Limb (tissue), 2 donors: ENCODE data around the gene PNN.
"Not testable (repeated sequence)": the region's sequence is repeated elsewhere in the genome, so short reads cannot be mapped to it uniquely, and the experiment has no call there.

Source experiments
- DNase-seq, 2 donors: peaks; one replicate each; pipeline ENCODE4 v3.0.0-alpha.2; 2016; ENCODE audit errors: extremely low spot score in 2 of 2

PNN gene

DNA sequence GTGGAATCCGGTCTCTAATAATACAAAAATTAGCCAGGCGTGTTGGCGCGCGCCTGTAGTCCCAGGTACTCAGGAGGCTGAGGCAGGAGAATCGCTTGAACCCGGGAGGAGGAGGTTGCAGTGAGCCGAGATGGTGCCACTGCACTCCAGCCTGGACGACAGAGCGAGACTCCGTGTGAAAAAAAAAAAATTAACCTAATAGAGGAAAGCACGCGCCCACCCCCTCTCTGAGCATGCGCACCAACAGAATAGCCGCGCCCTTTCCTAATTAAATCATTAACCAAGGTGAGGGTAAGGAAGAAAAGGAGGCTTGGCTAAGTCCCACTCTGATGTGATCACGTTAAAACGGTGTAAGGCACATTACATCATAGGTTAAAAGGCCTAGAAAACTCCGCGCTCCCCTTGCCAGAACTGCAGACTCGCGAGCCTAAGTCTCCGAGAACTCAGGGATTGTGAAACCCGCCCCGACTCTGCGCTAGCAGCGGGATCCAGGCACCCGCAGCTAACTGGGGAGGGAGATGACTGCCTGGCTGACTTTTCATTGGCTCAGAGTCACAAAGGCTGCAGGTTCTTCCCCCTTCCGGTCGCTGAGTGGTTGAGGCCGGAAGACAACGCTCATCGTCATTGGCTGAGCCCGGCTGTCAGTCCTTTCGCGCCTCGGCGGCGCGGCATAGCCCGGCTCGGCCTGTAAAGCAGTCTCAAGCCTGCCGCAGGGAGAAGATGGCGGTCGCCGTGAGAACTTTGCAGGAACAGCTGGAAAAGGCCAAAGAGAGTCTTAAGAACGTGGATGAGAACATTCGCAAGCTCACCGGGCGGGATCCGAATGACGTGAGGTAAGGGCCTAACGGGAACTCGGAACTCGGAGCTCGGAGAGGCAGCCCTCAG is at the start of gene PNN:
TSS of gene PNN (plus strand) at position 695 of the 885 bp plus-strand sequence. CDS start at position 721, 26 bp downstream.
- DNase-seq = peak; percentile 96 to 99

DNA sequence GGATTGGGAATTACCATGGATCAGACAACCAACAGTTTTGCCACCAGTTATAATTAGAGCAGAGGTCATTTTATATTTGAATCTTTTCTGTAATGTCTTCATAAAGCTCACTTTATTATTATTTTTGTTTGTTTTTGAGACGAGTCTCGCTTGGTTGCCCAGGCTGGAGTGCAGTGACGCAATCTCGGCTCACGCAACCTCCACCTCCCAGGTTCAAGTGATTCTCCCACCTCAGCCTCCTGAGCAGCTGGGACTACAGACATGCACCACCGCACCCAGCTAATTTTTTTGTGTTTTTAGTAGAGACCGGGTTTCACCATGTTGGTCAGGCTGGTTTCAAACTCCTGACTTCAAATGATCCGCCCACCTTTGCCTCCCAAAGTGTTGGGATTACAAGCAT is 37.2 kb upstream of the PNN start:
- DNase-seq = not testable (repeated sequence)

DNA sequence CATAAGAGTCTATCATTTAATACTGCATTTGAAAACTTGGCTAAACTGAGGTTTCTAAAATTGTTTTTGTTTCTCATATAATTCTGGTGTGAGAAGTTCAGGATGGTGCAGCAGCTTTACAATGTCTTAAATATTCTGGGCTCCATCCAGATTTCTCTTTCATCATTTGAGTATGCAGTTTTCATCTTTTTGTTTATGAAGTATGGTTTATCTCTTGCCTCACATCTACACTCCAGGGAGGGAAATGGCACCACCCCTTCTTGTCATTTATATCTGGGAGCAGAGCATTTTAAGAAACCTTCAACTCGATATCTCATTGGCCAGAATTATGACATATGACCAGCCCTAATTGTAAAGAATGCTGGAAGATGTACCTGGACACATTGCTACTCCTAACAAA is 36.6 kb upstream of the PNN start:
- no peak for DNase-seq

DNA sequence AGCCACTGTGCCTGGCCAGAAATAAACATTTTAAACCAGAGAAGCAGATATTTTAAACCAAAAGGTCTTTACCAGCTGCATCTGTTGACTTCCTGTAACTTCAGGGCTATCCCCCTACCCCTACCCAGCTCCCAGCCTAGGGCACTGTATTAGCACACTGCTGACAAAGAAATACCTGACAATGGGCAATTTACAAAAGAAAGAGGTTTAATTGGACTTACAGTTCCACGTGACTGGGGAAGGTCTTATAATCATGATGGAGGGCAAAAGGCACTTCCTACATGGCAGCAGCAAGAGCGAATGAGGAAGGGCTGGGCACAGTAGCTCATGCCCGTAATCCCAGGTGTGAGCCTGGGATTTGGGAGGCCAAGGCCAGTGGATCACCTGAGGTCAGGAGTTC is 34.9 kb upstream of the PNN start:
- no peak for DNase-seq

DNA sequence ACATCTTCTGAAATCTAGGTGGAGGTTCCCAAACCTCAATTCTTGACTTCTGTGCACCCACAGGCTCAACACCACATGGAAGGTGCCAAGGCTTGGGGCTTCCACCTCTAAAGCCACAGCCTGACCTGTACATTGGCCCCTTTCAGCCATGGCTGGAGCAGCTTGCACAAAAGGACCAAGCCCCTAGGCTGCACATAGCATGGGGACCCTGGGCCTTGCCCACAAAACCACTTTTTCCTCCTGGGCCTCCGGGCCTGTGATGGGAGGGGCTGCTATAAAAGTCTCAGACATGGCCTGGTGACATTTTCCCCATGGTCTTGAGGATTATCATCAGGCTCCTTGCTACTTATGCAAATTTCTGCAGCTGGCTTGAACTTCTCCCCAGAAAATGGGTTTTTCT is 33.4 kb upstream of the PNN start:
- not testable (repeated sequence) for DNase-seq

DNA sequence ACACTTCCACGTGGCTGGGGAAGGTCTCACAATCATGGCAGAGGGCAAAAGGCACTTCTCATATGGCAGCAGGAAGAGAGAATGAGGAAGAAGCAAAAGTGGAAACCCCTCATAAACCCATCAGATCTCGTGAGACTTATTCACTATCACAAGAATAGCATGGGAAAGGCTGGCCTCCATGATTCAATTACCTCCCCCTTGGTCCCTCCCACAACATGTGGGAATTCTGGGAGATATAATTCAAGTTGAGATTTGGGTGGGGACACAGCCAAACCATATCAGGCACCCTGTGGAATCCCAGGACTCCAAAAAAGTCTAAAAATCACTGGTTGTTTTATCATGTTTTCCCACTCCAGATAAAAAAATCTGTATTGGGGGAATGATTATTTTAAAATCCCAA is 31.8 kb upstream of the PNN start:
- not testable (repeated sequence) for DNase-seq

DNA sequence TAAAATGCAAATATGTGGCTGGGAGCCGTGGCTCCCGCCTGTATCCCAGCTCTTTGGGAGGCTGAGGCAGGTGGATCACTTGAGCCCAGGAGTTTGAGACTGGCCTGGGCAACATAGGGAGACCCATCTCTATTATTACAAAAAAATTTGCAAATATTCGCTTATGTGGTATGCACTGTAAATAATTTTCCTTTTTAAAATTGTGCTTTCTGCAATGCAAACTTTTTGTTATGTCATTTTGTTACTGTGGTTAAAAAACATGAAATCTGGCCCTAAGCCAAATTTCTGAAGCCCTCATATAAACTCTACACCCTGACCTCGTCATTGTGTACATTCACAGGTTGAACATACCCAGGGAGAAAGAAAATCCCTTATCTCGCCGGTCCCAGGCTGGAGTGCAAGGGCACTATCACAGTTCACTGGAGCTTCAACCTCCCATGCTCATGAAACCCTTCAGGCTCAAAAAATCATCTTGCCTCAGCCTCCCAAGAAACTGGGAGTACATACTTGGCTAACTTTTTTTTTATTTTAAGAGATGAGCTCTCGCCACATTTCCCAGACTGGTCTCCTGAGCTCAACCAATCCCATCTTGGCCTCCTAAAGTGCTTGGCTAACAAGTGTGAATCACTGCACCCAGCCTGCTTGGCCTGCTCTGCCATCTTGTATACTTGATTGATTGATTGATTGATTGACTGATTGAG is 29.6 kb upstream of the PNN start:
- no peak for DNase-seq

DNA sequence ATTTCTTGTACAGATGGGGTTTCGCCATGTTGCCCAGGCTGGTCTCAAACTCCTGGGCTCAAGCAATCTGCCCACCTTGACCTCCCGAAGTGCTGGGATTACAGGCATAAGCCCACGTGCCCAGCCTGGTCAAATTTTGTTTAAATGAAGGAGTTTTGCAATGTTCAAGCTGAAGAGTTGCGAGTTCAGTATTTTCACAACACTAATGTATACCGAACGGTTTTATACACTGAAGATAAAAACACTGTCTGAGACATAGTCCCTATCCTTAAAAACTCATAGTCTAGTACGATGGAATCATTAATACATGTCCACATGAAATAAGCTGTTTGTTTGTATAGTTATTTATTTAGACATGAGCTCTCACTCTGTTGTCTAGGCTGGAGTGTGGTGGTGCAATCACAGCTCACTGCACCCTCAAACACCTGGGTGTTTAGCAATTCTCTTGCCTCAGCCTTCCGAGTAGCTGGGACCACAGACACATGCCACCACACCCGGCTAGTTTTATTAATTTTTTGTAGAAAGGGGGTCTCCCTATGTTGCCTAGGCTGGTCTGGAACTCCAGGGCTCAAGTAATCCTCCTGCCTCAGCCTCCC is 20.4 kb upstream of the PNN start:
- DNase-seq = no peak

DNA sequence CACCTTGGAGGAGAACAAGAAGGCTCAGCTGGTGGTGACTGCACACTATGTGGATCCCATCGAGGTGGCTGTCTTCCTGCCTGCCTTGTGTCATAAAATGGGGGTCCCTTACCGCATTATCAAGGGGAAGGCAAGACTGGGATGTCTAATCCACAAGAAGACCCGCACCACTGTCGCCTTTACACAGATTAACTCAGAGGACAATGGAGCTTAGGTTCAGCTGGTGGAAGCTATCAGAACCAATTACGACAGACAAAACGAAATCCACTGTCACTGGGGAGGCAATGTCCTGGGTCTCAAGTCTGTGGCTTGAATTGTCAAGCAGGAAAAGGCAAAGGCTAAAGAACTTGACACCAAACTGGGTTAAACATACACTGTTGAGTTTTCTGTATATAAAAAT is 17.6 kb upstream of the PNN start:
- no peak for DNase-seq

DNA sequence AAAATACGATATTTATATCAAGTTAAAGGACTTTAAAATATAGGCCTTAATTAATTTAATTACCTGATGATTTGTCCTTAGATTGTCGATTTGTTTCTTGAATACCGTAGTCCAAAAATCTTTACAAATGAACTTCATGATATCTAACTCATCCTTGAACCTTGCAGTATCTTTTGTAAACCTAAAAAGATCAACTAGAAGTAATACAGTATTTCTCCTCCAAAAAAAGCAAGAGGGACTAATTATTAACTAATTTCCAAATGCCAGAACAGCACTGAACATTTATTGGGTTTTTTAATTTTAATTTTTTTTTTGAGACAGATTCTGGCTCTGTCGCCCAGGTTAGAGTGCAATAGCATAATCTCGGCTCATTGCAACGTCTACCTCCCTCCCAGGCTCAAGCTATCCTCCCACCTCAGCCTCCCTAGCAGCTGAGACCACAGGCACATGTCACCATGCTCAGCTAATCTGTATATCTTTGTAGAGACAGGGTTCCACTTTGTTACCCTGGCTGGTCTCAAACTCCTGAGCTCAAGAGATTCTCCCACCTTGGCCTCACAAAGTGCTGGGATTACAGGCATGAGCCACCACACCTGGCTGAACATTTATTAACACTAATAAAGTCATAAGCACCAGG is 16.7 kb upstream of the PNN start:
- DNase-seq = no peak

DNA sequence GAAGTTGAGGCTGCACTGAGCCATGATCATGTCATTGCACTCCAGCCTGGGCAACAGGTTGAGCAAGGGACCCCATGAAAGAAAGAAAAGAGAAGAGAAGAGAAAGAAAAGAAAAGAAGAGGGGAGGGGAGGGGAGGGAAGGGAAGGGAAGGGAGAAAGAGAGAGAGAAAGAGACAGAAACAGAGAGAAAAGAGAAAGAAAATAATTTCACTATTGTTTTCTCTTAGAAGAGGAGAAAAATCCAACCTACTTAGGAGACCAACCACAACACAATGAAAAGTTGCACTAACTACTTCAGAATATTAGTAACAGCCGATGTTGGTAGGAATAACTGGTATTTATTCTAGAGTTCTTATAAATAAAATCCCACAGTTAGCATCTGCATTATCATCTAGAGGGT is 14.6 kb upstream of the PNN start:
- DNase-seq = no peak

DNA sequence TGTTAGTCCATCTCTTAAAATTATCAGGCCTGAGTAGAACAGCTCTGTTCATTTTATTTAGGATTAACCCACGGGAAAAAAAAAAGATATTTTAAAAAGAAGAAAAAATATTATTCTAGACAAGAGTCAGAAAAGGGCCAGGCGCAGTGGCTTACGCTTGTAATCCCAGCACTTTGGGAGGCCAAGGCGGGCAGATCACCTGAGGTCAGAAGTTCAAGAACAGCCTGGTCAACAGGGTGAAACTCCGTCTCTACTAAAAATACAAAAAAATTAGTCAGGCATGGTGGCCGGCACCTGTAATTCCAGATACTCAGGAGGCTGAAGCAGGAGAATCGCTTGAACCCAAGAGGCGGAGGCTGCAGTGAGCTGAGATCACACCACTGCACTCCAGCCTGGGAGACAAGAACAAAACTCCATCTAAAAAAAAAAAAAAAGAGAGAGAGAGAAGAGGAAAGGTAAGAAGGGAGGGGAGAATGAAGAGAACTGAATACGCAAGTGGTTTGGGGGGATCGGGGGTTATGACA is 7.2 kb upstream of the PNN start:
- DNase-seq = not testable (repeated sequence)

DNA sequence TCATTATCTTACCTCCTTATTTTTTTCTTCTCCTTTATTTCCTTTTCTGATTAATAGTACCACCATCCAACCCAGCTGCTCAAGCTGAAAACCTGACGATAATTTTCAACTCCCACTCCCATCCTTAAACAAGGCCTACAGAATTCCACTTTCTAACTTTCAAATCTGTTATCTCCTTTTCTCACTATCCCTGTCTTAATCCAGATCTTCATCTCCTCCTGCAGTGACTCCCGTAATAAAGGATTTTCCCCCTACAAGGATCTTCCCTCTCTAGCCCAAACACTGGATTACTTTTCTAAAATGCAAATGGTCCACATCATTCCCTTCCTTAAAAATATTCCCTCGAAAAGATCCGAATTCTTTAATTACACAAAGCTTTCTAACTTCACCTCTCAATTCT is 6.5 kb upstream of the PNN start:
- no peak for DNase-seq

DNA sequence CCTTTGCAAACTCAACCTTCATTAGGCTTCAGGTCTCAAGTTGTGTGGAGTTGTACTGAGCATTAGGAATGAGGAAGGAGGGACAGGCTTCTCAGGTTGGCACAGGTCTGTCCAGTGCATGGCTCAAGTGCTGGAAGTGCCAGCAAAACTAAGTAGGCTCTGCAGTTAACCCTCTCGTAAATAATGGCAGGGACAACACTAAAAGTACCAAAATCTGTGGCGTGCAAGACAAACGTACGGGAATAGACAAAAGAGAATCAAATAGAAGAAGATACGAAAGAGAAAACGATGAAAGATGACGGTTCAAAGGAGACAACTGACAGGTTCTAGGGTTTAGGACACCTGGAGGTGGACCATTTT is 5.5 kb upstream of the PNN start:
- no peak for DNase-seq

DNA sequence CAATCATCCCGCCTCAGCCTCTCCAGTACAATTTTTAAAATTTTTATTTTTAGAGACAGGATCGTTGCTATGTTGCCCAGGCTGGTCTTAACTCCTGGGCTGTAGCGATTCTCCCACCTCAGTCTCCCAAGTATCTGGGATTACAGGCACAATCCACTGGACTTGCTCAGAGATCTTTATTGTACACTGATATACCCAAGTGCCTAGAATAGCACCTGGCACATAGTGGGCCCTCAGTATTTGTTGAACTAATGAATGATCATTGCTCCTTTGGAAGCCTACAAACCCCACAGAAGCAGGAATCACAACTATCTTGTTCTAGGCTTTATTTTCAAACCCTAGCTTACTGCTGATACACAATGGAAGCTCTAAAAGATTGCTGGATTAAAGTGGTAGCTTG is 1.9 kb upstream of the PNN start:
- DNase-seq = no peak

DNA sequence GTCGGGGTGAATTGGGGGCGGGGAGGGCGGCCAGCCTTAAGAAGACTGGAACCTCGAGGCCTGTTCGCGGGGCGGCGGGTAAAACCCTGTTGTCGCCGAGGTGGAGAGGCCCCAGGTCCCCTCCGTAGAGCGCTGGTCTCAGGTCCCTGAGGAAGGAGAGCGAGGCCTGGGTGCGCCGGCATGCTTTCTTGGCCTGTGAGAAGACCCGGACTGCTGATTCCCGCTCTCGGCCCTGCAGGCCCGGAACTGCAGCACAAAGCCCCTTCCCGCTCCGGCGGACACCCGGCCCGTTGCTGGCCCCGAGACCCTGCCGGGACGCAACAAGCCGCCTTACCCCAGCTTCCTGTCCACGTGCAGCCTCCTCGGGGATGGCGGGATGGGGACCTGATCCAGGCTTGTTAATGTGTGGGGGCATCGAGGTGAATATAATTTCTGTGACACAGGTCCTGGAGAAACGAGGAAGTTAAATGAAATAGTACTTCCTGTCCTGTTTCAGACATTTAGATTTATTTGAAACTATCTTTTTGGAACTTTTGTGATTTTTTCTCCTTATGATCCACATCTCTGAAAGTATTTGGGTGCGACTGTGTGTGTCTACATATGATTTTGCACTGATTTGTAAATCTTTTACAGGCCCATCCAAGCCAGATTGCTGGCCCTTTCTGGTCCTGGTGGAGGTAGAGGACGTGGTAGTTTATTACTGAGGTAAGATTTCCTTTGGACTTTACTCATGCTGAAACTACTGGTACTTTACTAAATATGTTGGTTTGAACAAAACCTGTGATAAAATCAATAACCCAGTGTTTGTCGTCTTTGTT is 600 bp downstream of the PNN start:
- DNase-seq = no peak

DNA sequence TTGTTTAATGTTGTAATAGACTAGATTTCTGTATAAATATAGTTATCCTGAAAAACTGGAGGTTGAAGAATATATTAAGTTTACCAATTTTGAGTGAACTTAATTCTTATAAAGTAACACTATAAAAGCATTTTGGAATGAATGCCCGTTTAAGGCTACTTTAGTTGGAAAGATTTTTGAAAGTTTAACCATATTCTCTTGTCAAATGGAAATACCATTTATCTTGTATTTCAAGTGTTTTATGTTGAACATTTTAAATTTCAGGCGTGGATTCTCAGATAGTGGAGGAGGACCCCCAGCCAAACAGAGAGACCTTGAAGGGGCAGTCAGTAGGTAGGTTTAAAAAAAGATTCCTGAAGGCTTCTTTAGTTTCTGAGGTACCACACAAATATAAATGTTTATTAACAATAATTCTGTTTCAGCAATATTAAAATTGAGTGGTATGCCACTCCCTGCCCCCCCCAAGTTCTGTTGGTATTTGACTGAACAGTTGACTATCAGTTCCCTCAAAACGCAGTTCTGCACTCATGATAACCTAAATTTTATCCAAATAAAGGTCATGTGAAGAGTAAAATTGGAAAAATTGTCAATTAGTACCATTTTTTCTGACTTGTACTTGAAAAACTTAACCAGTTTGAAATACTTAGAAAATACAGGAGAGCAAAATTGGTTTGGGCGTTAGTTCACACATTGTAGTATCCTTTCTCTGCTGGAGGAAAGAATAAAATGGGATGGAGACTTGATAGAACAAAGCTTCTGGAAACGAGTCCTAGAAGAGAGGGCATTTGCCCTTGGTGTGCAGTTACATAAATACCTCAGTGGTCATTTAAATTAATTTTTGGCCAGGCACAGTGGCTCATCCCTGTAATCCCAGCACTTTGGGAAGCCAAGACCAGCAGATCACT is 1.5 kb downstream of the PNN start:
- DNase-seq = no peak

DNA sequence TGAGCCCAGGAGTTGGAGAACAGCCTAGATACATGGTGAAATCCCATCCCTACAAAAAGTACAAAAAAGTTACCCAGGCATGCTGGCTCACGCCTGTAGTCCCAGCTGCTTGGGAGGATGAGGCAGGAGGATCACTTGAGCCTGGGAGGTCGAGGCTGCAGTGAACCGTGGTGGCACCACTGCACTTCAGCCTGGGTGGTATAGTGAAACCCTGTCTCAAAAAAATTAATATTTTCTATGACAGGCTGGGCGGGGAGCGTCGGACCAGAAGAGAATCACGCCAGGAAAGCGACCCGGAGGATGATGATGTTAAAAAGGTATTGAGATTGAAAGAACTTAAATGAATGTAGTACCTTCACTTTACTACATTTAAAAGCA is 2.1 kb downstream of the PNN start:
- no peak for DNase-seq

DNA sequence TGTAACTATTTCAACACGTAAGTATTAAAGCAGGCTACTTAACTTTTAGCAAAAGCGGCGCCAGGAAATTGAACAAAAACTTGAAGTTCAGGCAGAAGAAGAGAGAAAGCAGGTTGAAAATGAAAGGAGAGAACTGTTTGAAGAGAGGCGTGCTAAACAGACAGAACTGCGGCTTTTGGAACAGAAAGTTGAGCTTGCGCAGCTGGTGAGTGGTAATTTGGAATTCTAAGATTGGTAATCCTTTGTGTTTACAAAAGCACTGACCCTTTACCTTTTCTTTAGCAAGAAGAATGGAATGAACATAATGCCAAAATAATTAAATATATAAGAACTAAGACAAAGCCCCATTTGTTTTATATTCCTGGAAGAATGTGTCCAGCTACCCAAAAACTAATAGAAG is 4.0 kb downstream of the PNN start:
- no peak for DNase-seq

DNA sequence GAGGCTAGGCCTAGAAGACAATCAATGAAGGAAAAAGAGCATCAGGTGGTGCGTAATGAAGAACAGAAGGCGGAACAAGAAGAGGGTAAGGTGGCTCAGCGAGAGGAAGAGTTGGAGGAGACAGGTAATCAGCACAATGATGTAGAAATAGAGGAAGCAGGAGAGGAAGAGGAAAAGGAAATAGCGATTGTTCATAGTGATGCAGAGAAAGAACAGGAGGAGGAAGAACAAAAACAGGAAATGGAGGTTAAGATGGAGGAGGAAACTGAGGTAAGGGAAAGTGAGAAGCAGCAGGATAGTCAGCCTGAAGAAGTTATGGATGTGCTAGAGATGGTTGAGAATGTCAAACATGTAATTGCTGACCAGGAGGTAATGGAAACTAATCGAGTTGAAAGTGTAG is 5.5 kb downstream of the PNN start:
- no peak for DNase-seq
